ENCODE measurements around the gene STAG1. TPM values are rescaled to one million over a fixed set of nuclear protein-coding genes. Genes with fewer than 3 reads are reported as not detected.

The STAG1 gene
- total RNA-seq, 1 donor from 2014 or later: 57.1 TPM

GRCh38 chr3:136708333-136708985 is 43.7 kb downstream of the STAG1 start:
- intact Hi-C loops (cut with micrococcal nuclease): no loop called here
- peaks cover 26% of the 10 kb centered on the region for H3K4me1 Mint-ChIP-seq
- no peak for TF ChIP-seq CTCF (IDR thresholded peaks at IDR 0.05)

DNA sequence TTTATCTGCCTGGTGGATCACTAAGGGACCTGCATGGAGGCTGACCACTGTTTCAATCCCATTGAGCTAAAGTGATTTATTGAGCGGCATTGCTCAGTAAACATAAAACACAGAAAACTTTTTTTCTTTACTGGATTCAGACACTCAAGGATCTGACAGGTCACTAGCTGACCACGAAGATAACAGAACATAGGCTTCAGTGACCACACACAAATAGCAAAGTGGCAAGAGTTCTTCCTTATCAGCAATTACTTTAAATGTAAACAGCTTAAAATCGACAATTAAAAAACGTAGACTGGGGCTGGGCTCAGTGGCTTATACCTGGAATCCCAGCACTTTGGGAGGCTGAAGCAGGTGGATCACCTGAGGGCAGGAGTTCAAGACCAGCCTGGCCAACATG is 48.7 kb downstream of the STAG1 start:
- Mint-ChIP-seq H3K9me3 (no peaks in the 10 kb centered on the region), H3K4me1 (peaks cover 44% of the 10 kb centered on the region), H3K36me3 (ENCODE audit: low read depth) (peaks cover 31% of the 10 kb centered on the region), H3K27ac (no peak overlapping the region), H3K27me3 (no peaks in the 10 kb centered on the region), H3K4me3 (no peak overlapping the region)
- CTCF ChIA-PET: interaction anchor here (1.6 kb wide), 1 partner anchor 49 kb away, joined by 4 read pairs; the partner anchor contains the start of gene STAG1
- POLR2A ChIA-PET: interaction anchor here (0.7 kb wide), 1 partner anchor 27 kb away, joined by 6 read pairs; no protein-coding TSS in a partner anchor
- TF ChIP-seq CTCF (IDR thresholded peaks at IDR 0.05): no peak
- intact Hi-C loops (cut with micrococcal nuclease): no loop called here
- DNase-seq (no peak), ATAC-seq (ENCODE audit: low read depth) (no peak)

More at GRCh38 chr3:136708333-136708985, 43.7 kb downstream of the STAG1 start:
- Mint-ChIP-seq H3K27ac (no peak overlapping the region), H3K9me3 (no peaks in the 10 kb centered on the region), H3K27me3 (no peaks in the 10 kb centered on the region), H3K4me3 (no peak overlapping the region), H3K36me3 (ENCODE audit: low read depth) (peaks cover 32% of the 10 kb centered on the region)
- ATAC-seq (ENCODE audit: low read depth) (no peak), DNase-seq (no peak)
- ChIA-PET CTCF (no interaction called here), POLR2A (interaction anchor here (0.6 kb wide), 1 partner anchor 14 kb away, joined by 3 read pairs; no protein-coding TSS in a partner anchor)

DNA sequence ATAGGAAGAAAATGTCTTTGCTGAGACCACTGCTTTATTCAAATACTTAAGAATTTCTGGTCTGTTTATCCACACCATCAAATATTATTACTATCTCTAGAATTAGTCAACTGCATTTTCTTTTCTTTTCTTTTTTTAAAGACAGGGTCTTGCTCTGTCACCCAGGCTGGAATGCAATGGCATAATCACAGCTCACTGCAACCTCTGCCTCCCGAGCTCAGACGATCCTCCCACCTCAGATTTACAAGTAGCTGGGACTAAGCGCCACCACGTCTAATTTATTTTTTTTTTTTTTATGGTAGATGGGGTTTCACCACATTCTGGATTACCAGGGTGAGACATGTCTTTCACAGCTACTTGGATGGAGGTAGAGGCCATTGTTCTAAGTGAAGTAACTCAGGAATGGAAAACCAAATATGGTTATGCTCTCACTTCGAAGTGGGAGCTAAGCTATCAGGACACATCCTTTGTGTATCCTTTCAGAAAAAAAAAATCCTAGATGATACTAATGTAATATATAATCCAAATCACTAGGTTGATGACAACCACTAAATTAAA is 52.8 kb downstream of the STAG1 start:
- intact Hi-C loops (cut with micrococcal nuclease): no loop called here
- H3K27ac Mint-ChIP-seq: no peak overlapping the region
- ATAC-seq (ENCODE audit: low read depth): no peak
- peaks cover 46% of the 10 kb centered on the region for H3K4me1 Mint-ChIP-seq
- peaks cover 45% of the 10 kb centered on the region for H3K36me3 Mint-ChIP-seq (ENCODE audit: low read depth)
- POLR2A ChIA-PET: no interaction called here
- H3K9me3 Mint-ChIP-seq: peaks cover 9% of the 10 kb centered on the region
- H3K4me3 Mint-ChIP-seq: no peak overlapping the region
- H3K27me3 Mint-ChIP-seq: no peaks in the 10 kb centered on the region
- CTCF ChIA-PET: no interaction called here
- no peak for DNase-seq
- no peak for TF ChIP-seq CTCF (IDR thresholded peaks at IDR 0.05)

DNA sequence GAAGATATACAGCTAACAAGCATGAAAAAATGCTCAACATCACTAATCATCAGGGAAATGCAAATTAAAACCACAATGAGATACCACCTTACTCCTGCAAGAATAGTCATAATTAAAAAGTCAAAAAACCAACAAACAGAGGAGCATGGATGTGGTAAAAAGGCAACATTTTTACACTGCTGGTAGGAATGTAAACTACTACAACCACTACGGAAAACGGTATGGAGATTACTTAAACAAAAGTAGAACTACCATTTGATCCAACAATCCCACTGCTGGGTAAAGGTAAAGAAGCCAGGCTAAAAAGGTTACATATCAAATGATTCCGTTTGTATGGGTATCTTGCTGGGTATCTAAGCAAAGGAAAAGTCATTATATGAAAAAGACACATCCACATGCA is 53.8 kb downstream of the STAG1 start:
- peaks cover 47% of the 10 kb centered on the region for H3K4me1 Mint-ChIP-seq
- POLR2A ChIA-PET: no interaction called here
- peaks cover 51% of the 10 kb centered on the region for H3K36me3 Mint-ChIP-seq (ENCODE audit: low read depth)
- CTCF ChIA-PET: no interaction called here
- H3K27me3 Mint-ChIP-seq: no peaks in the 10 kb centered on the region
- H3K4me3 Mint-ChIP-seq: no peak overlapping the region
- TF ChIP-seq CTCF (IDR thresholded peaks at IDR 0.05): no peak
- intact Hi-C loops (cut with micrococcal nuclease): no loop called here
- ATAC-seq (ENCODE audit: low read depth) (no peak), DNase-seq (no peak)
- peaks cover 11% of the 10 kb centered on the region for H3K9me3 Mint-ChIP-seq
- no peak overlapping the region for H3K27ac Mint-ChIP-seq

GRCh38 chr3:136696797-136697196 is 55.4 kb downstream of the STAG1 start:
- peaks cover 11% of the 10 kb centered on the region for H3K9me3 Mint-ChIP-seq
- intact Hi-C loops (cut with micrococcal nuclease): no loop called here
- ATAC-seq (ENCODE audit: low read depth) (no peak), DNase-seq (no peak)
- TF ChIP-seq CTCF (IDR thresholded peaks at IDR 0.05): no peak
- ChIA-PET CTCF (no interaction called here), POLR2A (no interaction called here)
- H3K27me3 Mint-ChIP-seq: no peaks in the 10 kb centered on the region
- peaks cover 53% of the 10 kb centered on the region for H3K36me3 Mint-ChIP-seq (ENCODE audit: low read depth)
- H3K27ac Mint-ChIP-seq: no peak overlapping the region
- peaks cover 49% of the 10 kb centered on the region for H3K4me1 Mint-ChIP-seq
- no peak overlapping the region for H3K4me3 Mint-ChIP-seq

All from activated B cell treated with CpG ODN at 0.5 μM for 24 hours (primary cell).